ENCODE results near the gene SUDS3.

The SUDS3 gene

DNA sequence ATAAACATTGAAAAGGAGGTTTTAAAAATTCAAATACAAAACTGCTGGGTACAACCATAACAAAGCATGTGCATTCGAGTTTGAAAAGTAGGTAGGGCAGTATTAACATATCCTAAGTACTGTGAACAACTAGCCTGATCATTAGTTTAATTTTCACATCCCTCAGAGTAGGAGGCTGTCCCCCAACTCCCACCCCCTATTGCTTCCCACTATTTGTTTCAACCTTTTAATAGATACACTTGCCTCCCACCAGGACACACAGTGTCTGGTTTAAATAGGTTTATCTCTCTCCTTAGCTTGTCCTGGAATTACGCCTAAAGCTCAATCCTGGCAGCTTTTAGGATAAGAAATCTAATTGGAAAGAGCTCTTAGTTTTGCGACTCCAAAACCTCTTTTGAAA is 5.8 kb upstream of the SUDS3 start:
- TF ChIP-seq EZH2 (IDR thresholded peaks at IDR 0.05; ENCODE audit: borderline replicate concordance, low read length) (no peak), CTCF (IDR thresholded peaks at IDR 0.05; ENCODE audit: low read length) (no peak)
- Histone ChIP-seq H3K4me2 (ENCODE audit: low read length) (peak overlapping the region; percentile 98), H2AFZ (ENCODE audit: low read length) (no peak overlapping the region)

GRCh38 chr12:118371321-118372282 is 4.8 kb upstream of the SUDS3 start:
- no peak overlapping the region for H2AFZ ChIP-seq (ENCODE audit: low read length)

More for the DNA sequence above, 5.8 kb upstream of the SUDS3 start:
- H3F3A ChIP-seq (ENCODE audit: insufficient read depth, low read length), result no peaks in the 10 kb centered on the region
- H3K36me3 ChIP-seq (ENCODE audit: insufficient read depth, low read length), result no peaks in the 10 kb centered on the region
- H3K27ac ChIP-seq (ENCODE audit: low read depth, low read length, poor library complexity, severe bottlenecking), result no peak overlapping the region
- H3K79me2 ChIP-seq (ENCODE audit: insufficient read depth, low read length), result no peaks in the 10 kb centered on the region
- H3K4me1 ChIP-seq (ENCODE audit: insufficient read depth, low read length, severe bottlenecking), result peaks cover 34% of the 10 kb centered on the region
- no peaks in the 10 kb centered on the region for H4K20me1 ChIP-seq (ENCODE audit: insufficient read depth, low read length)
- no peaks in the 10 kb centered on the region for H3K9me2 ChIP-seq (ENCODE audit: low read depth, low read length)
- H3K4me3 ChIP-seq (ENCODE audit: low read depth, low read length, poor library complexity, severe bottlenecking), result no peak overlapping the region
- H3K27me3 ChIP-seq (ENCODE audit: insufficient read depth, low read length), result no peaks in the 10 kb centered on the region
- no peak overlapping the region for H3K9ac ChIP-seq (ENCODE audit: low read length)
- no peaks in the 10 kb centered on the region for H3K9me3 ChIP-seq (ENCODE audit: low read length)

More at GRCh38 chr12:118371321-118372282, 4.8 kb upstream of the SUDS3 start:
- Histone ChIP-seq H3K27me3 (ENCODE audit: insufficient read depth, low read length) (no peaks in the 10 kb centered on the region), H3K79me2 (ENCODE audit: insufficient read depth, low read length) (no peaks in the 10 kb centered on the region), H3K4me1 (ENCODE audit: insufficient read depth, low read length, severe bottlenecking) (peaks cover 38% of the 10 kb centered on the region), H3K36me3 (ENCODE audit: insufficient read depth, low read length) (no peaks in the 10 kb centered on the region), H3K9ac (ENCODE audit: low read length) (peak overlapping the region; percentile 84), H3K9me2 (ENCODE audit: low read depth, low read length) (no peaks in the 10 kb centered on the region), H3K27ac (ENCODE audit: low read depth, low read length, poor library complexity, severe bottlenecking) (no peak overlapping the region), H3K9me3 (ENCODE audit: low read length) (no peaks in the 10 kb centered on the region), H3K4me3 (ENCODE audit: low read depth, low read length, poor library complexity, severe bottlenecking) (peak overlapping the region; percentile 97), H4K20me1 (ENCODE audit: insufficient read depth, low read length) (no peaks in the 10 kb centered on the region), H3K4me2 (ENCODE audit: low read length) (peak overlapping the region; percentile 98), H3F3A (ENCODE audit: insufficient read depth, low read length) (no peaks in the 10 kb centered on the region)
- no peak for TF ChIP-seq EZH2 (IDR thresholded peaks at IDR 0.05; ENCODE audit: borderline replicate concordance, low read length)
- no peak for TF ChIP-seq CTCF (IDR thresholded peaks at IDR 0.05; ENCODE audit: low read length)

Data from OCI-LY1 (cell line).